SK-N-SH (cell line): ENCODE data around the gene CCDC47.

Experiments used
- ELF1 ChIP-seq: IDR thresholded peaks from 2 replicates; pipeline ENCODE4 v1.4.0; 2012
- EP300 ChIP-seq, 2 experiments: IDR thresholded peaks; 2 replicates each; pipeline versions ENCODE4 v1.4.0 to v1.6.1; 2012; ENCODE audit warnings: borderline replicate concordance in 1 of 2, low read depth in 1 of 2, low read length in 1 of 2
- EZH2phosphoT487 ChIP-seq: fragments of 200-600 bp; sonication (generic); IDR thresholded peaks from 2 replicates; pipeline ENCODE4 v1.6.1; 2017; ENCODE audit warnings: low read depth, mixed run types, mild to moderate bottlenecking, antibody characterized with exemption, moderate library complexity, borderline replicate concordance
- GABPA ChIP-seq: IDR thresholded peaks from 2 replicates; pipeline ENCODE4 v1.4.0; 2012; ENCODE audit warnings: low read depth, mild to moderate bottlenecking
- JUND ChIP-seq: IDR thresholded peaks from 2 replicates; pipeline ENCODE4 v1.4.0; 2012
- MEF2A ChIP-seq: IDR thresholded peaks from 2 replicates; pipeline ENCODE4 v1.4.0; 2012; ENCODE audit warnings: low read depth, borderline replicate concordance
- POLR2AphosphoS5 ChIP-seq: IDR thresholded peaks from 2 replicates; pipeline ENCODE4 v1.6.1; 2012; ENCODE audit warnings: low read depth, low read length
- RAD21 ChIP-seq: IDR thresholded peaks from 2 replicates; pipeline ENCODE4 v1.6.1; 2012; ENCODE audit warnings: mild to moderate bottlenecking, low read length
- RCOR1 ChIP-seq: fragments of 150-350 bp; IDR thresholded peaks from 2 replicates; pipeline ENCODE4 v1.6.1; 2017; ENCODE audit warnings: antibody characterized with exemption, low read length
- SIN3A ChIP-seq: IDR thresholded peaks from 2 replicates; pipeline ENCODE4 v1.6.1; 2012; ENCODE audit warnings: low read depth, mild to moderate bottlenecking, low read length, moderate library complexity, borderline replicate concordance
- TAF1 ChIP-seq: IDR thresholded peaks from 2 replicates; pipeline ENCODE4 v1.6.1; 2012; ENCODE audit warnings: low read depth, mild to moderate bottlenecking, low read length, moderate library complexity, borderline replicate concordance
- TF ChIP-seq, protein P1 (sequence below): fragments of 200-600 bp; sonication (generic); IDR thresholded peaks from 2 replicates; pipeline ENCODE4 v1.6.1; 2017; ENCODE audit warnings: antibody characterized with exemption, mild to moderate bottlenecking, moderate library complexity
- TF ChIP-seq, protein P2 (sequence below): IDR thresholded peaks from 2 replicates; pipeline ENCODE4 v1.4.0; 2012; ENCODE audit warnings: low read depth, borderline replicate concordance

DNA sequence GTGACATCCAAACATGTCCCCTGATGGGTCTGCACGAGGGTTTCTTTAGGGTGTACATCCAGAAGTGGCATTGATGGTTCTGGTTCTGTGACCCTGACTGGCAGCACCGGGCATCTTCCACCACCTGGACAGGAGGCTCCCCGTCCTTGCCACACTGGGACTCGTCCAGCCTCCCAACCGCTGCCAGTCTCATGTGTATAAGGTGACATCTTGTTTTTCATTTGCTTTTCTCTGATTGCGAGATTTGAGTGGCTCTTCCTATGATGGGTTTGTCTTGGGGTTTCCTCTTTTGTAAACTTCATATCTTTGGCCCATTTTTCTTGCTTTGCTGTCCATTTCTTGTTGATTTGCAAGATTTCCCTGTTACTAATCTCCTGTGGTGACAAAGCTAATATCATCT is 64.3 kb downstream of the CCDC47 start:
- TF ChIP-seq, protein P1, sequence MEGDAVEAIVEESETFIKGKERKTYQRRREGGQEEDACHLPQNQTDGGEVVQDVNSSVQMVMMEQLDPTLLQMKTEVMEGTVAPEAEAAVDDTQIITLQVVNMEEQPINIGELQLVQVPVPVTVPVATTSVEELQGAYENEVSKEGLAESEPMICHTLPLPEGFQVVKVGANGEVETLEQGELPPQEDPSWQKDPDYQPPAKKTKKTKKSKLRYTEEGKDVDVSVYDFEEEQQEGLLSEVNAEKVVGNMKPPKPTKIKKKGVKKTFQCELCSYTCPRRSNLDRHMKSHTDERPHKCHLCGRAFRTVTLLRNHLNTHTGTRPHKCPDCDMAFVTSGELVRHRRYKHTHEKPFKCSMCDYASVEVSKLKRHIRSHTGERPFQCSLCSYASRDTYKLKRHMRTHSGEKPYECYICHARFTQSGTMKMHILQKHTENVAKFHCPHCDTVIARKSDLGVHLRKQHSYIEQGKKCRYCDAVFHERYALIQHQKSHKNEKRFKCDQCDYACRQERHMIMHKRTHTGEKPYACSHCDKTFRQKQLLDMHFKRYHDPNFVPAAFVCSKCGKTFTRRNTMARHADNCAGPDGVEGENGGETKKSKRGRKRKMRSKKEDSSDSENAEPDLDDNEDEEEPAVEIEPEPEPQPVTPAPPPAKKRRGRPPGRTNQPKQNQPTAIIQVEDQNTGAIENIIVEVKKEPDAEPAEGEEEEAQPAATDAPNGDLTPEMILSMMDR: no peak
- TF ChIP-seq JUND (no peak), RAD21 (no peak), POLR2AphosphoS5 (no peak), TAF1 (no peak), MEF2A (no peak), GABPA (no peak), EP300 (IDR thresholded peaks at IDR 0.05; ENCODE audit: borderline replicate concordance in 1 of 2, low read depth in 1 of 2, low read length in 1 of 2) (no peak), EZH2phosphoT487 (no peak), ELF1 (no peak), SIN3A (no peak), RCOR1 (no peak)
- TF ChIP-seq, protein P2, sequence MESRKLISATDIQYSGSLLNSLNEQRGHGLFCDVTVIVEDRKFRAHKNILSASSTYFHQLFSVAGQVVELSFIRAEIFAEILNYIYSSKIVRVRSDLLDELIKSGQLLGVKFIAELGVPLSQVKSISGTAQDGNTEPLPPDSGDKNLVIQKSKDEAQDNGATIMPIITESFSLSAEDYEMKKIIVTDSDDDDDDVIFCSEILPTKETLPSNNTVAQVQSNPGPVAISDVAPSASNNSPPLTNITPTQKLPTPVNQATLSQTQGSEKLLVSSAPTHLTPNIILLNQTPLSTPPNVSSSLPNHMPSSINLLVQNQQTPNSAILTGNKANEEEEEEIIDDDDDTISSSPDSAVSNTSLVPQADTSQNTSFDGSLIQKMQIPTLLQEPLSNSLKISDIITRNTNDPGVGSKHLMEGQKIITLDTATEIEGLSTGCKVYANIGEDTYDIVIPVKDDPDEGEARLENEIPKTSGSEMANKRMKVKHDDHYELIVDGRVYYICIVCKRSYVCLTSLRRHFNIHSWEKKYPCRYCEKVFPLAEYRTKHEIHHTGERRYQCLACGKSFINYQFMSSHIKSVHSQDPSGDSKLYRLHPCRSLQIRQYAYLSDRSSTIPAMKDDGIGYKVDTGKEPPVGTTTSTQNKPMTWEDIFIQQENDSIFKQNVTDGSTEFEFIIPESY: no peak
